Panc1 (cell line): ENCODE results near the gene TSHZ1. TPM values are rescaled to one million over a fixed set of nuclear protein-coding genes. Genes with fewer than 3 reads are reported as not detected.

ENCODE experiments used
- ATAC-seq: fragments of 200-7000 bp; cut with Tn5 transposase; 2 replicates; pipeline ENCODE4 v1.9.1; 2020; ENCODE audit warnings: mild to moderate bottlenecking, moderate library complexity
- BruUV-seq: library from RNA; stranded (reverse); fragments of 400-500 nt; replicated peaks from 2 replicates; lab custom pipeline; 2021; lab: Mats Ljungman, UMichigan
- CTCF ChIA-PET: fragments of 300-600 bp; sonication (Branson Sonifier 250); formaldehyde crosslinking; loops from one replicate; lab custom pipeline; 2022; ENCODE audit warnings: antibody characterized with exemption; lab: Charles Lee
- POLR2A ChIA-PET: fragments of 300-600 bp; sonication (Branson Sonifier 250); formaldehyde crosslinking; loops from one replicate; lab custom pipeline; 2022; ENCODE audit warnings: antibody characterized with exemption; lab: Charles Lee
- DNase-seq: peaks from one replicate; pipeline ENCODE4 v3.0.0-alpha.2; 2010; ENCODE audit warnings: low read depth, low spot score
- H3K27ac ChIP-seq: 2 replicates; pipeline ENCODE4 v1.5.1; 2011; ENCODE audit warnings: mild to moderate bottlenecking, low read length, inconsistent platforms
- H3K27me3 ChIP-seq: fragments of 200-500 bp; sonication (Bioruptor generic); 2 replicates; pipeline ENCODE4 v1.6.0; 2014; ENCODE audit warnings: low read length, inconsistent platforms; ENCODE audit not compliant: control insufficient read depth, insufficient read depth
- H3K36me3 ChIP-seq: fragments of 200-500 bp; sonication (Bioruptor generic); 2 replicates; pipeline ENCODE4 v1.5.1; 2014; ENCODE audit warnings: inconsistent platforms, mild to moderate bottlenecking, low read length, moderate library complexity; ENCODE audit not compliant: control insufficient read depth, insufficient read depth
- H3K4me1 ChIP-seq: 2 replicates; pipeline ENCODE4 v1.5.1; 2011; ENCODE audit warnings: inconsistent platforms, mild to moderate bottlenecking, low read length, moderate library complexity; ENCODE audit not compliant: control insufficient read depth, insufficient read depth
- H3K4me3 ChIP-seq, 2 experiments: 2 replicates each; pipeline ENCODE4 v1.5.1; 2011 to 2012; ENCODE audit warnings: low read depth in 2 of 2, low read length in 2 of 2, mild to moderate bottlenecking in 2 of 2, inconsistent platforms in 1 of 2, moderate library complexity in 1 of 2
- H3K9me3 ChIP-seq: fragments of 200-500 bp; sonication (Bioruptor generic); 2 replicates; pipeline ENCODE4 v1.5.1; 2014; ENCODE audit warnings: low read depth, mild to moderate bottlenecking, inconsistent platforms, low read length, moderate library complexity; ENCODE audit not compliant: control insufficient read depth, insufficient read depth
- POLR2AphosphoS5 ChIP-seq: IDR thresholded peaks from 2 replicates; pipeline ENCODE4 v1.6.1; 2012; ENCODE audit warnings: mild to moderate bottlenecking, low read depth, low read length, moderate library complexity
- SIN3A ChIP-seq: IDR thresholded peaks from 2 replicates; pipeline ENCODE4 v1.6.1; 2012; ENCODE audit warnings: low read depth, mild to moderate bottlenecking, low read length, moderate library complexity, borderline replicate concordance; ENCODE audit not compliant: insufficient read depth
- TCF7L2 ChIP-seq: IDR thresholded peaks from 2 replicates; pipeline ENCODE4 v1.6.1; 2011; ENCODE audit warnings: mild to moderate bottlenecking, low read depth, low read length, inconsistent platforms
- in situ Hi-C: cut with HindIII; loops from 2 replicates; pipeline ENCODE4 v1.10.0; 2016; ENCODE audit warnings: low sequenced_read_pairs, low pct_unique_long_range_greater_than_20kb
- intact Hi-C: fragments of 100-400 bp; cut with micrococcal nuclease; formaldehyde crosslinking; loops from one replicate; pipeline ENCODE4 v1.10.0; 2022; ENCODE audit not compliant: unreplicated experiment
- total RNA-seq: library from RNA; stranded (reverse); gene quantifications from one replicate; pipeline ENCODE4 v1.2.1, GENCODE V29; 2021; ENCODE audit not compliant: unreplicated experiment
- TF ChIP-seq, protein P1 (sequence below), 2 experiments: IDR thresholded peaks; 2 replicates each; pipeline ENCODE4 v1.6.1; 2011 to 2012; ENCODE audit warnings: low read depth in 2 of 2, control low read depth in 1 of 2, low read length in 1 of 2, mild to moderate bottlenecking in 1 of 2, moderate library complexity in 1 of 2; ENCODE audit not compliant: insufficient read depth in 1 of 2
- TF ChIP-seq, protein P2 (sequence below): fragments of 450-650 bp; IDR thresholded peaks from 2 replicates; pipeline ENCODE4 v1.5.1; 2017; ENCODE audit warnings: mild to moderate bottlenecking

Gene TSHZ1
- total RNA-seq, 1 experiment from 2014 or later = 10.0 TPM

- BruUV-seq = no TSS peak
- ATAC-seq = no peak
- TF ChIP-seq TCF7L2 = no peak
- TF ChIP-seq, protein P1, sequence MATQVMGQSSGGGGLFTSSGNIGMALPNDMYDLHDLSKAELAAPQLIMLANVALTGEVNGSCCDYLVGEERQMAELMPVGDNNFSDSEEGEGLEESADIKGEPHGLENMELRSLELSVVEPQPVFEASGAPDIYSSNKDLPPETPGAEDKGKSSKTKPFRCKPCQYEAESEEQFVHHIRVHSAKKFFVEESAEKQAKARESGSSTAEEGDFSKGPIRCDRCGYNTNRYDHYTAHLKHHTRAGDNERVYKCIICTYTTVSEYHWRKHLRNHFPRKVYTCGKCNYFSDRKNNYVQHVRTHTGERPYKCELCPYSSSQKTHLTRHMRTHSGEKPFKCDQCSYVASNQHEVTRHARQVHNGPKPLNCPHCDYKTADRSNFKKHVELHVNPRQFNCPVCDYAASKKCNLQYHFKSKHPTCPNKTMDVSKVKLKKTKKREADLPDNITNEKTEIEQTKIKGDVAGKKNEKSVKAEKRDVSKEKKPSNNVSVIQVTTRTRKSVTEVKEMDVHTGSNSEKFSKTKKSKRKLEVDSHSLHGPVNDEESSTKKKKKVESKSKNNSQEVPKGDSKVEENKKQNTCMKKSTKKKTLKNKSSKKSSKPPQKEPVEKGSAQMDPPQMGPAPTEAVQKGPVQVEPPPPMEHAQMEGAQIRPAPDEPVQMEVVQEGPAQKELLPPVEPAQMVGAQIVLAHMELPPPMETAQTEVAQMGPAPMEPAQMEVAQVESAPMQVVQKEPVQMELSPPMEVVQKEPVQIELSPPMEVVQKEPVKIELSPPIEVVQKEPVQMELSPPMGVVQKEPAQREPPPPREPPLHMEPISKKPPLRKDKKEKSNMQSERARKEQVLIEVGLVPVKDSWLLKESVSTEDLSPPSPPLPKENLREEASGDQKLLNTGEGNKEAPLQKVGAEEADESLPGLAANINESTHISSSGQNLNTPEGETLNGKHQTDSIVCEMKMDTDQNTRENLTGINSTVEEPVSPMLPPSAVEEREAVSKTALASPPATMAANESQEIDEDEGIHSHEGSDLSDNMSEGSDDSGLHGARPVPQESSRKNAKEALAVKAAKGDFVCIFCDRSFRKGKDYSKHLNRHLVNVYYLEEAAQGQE (IDR thresholded peaks at IDR 0.05; ENCODE audit: insufficient read depth in 1 of 2, low read depth in 2 of 2, low read length in 1 of 2) = no peak
- TF ChIP-seq POLR2AphosphoS5 = no peak
- TF ChIP-seq, protein P2, sequence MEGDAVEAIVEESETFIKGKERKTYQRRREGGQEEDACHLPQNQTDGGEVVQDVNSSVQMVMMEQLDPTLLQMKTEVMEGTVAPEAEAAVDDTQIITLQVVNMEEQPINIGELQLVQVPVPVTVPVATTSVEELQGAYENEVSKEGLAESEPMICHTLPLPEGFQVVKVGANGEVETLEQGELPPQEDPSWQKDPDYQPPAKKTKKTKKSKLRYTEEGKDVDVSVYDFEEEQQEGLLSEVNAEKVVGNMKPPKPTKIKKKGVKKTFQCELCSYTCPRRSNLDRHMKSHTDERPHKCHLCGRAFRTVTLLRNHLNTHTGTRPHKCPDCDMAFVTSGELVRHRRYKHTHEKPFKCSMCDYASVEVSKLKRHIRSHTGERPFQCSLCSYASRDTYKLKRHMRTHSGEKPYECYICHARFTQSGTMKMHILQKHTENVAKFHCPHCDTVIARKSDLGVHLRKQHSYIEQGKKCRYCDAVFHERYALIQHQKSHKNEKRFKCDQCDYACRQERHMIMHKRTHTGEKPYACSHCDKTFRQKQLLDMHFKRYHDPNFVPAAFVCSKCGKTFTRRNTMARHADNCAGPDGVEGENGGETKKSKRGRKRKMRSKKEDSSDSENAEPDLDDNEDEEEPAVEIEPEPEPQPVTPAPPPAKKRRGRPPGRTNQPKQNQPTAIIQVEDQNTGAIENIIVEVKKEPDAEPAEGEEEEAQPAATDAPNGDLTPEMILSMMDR = no peak
- TF ChIP-seq SIN3A = no peak
- Histone ChIP-seq H3K4me3 (no peak overlapping the region), H3K9me3 (no peaks in the 10 kb centered on the region), H3K27ac (peak overlapping the region; percentile 81; the same call in 1 of the 2 replicates), H3K4me1 (peaks cover 38% of the 10 kb centered on the region), H3K27me3 (no peaks in the 10 kb centered on the region), H3K36me3 (peaks cover 3% of the 10 kb centered on the region; the same call in 1 of the 2 replicates)
- POLR2A ChIA-PET = no interaction called here
- intact Hi-C loops = loop anchor here (5.0 kb wide), 1 partner anchor 308 kb away; no protein-coding TSS in a partner anchor
- DNase-seq = no peak
- in situ Hi-C loops = no loop called here
- CTCF ChIA-PET = interaction anchor here (0.7 kb wide), 1 partner anchor 543 kb away, joined by 3 read pairs; no protein-coding TSS in a partner anchor
Observed at GRCh38 chr18:75204732-75205513, 5.7 kb upstream of the TSHZ1 start.

- POLR2A ChIA-PET = interaction anchor here (0.6 kb wide), 1 partner anchor 270 kb away, joined by 3 read pairs; no protein-coding TSS in a partner anchor
- Histone ChIP-seq H3K4me1 (peaks cover 43% of the 10 kb centered on the region), H3K27me3 (no peaks in the 10 kb centered on the region), H3K36me3 (peaks cover 3% of the 10 kb centered on the region; the same call in 1 of the 2 replicates), H3K4me3 (no peak overlapping the region), H3K27ac (peak overlapping the region; percentile 81), H3K9me3 (no peaks in the 10 kb centered on the region)
- TF ChIP-seq, protein P1 (IDR thresholded peaks at IDR 0.05; ENCODE audit: insufficient read depth in 1 of 2, low read depth in 2 of 2, low read length in 1 of 2) = no peak
- no peak for TF ChIP-seq SIN3A
- TF ChIP-seq, protein P2 = no peak
- no peak for TF ChIP-seq POLR2AphosphoS5
- no peak for TF ChIP-seq TCF7L2
- ATAC-seq (no peak), DNase-seq (no peak)
- BruUV-seq = no TSS peak
- CTCF ChIA-PET = interaction anchor here (0.7 kb wide), 1 partner anchor 544 kb away, joined by 3 read pairs; no protein-coding TSS in a partner anchor
- in situ Hi-C loops = no loop called here
- intact Hi-C loops = loop anchor here (5.0 kb wide), 1 partner anchor 308 kb away; no protein-coding TSS in a partner anchor
Observed at GRCh38 chr18:75205514-75206132, 5.0 kb upstream of the TSHZ1 start.
